Natural killer cell (primary cell): ENCODE results near the gene SLC35D1. TPM values are rescaled to one million over a fixed set of nuclear protein-coding genes. Genes with fewer than 3 reads are reported as not detected.

Experiments
- ATAC-seq, 3 donors: fragments of 150-1000 bp in 2 of 3; fragments of 200-7000 bp in 1 of 3; cut with Tn5 transposase; 1 replicate in 1 of 3; 2 replicates in 2 of 3; pipeline ENCODE4 v1.10.0; 2021; ENCODE audit warnings: mild to moderate bottlenecking in 2 of 3, moderate library complexity in 2 of 3
- DNase-seq, 2 donors: peaks; one replicate each; pipeline versions ENCODE4 v3.0.0 to v3.0.0-alpha.2; 2013 to 2021; ENCODE audit warnings: mixed read lengths in 1 of 2
- H3K27ac ChIP-seq: one replicate; pipeline ENCODE4 v1.5.1; 2013; ENCODE audit warnings: mild to moderate bottlenecking, low read length
- H3K27me3 ChIP-seq: one replicate; pipeline ENCODE4 v1.6.1; 2013; ENCODE audit warnings: low read length; ENCODE audit not compliant: control insufficient read depth, insufficient read depth
- H3K36me3 ChIP-seq: one replicate; pipeline ENCODE4 v1.6.1; 2013; ENCODE audit warnings: low read length; ENCODE audit not compliant: control insufficient read depth, insufficient read depth
- H3K4me1 ChIP-seq: one replicate; pipeline ENCODE4 v1.6.1; 2013; ENCODE audit warnings: low read length; ENCODE audit not compliant: control insufficient read depth, insufficient read depth
- H3K4me3 ChIP-seq: one replicate; pipeline ENCODE4 v1.5.1; 2013; ENCODE audit warnings: low read length
- H3K9me3 ChIP-seq: one replicate; pipeline ENCODE4 v1.6.1; 2013; ENCODE audit warnings: low read length; ENCODE audit not compliant: control insufficient read depth, insufficient read depth
- H3K27ac Mint-ChIP-seq, 2 donors: one replicate each; pipeline ENCODE4 v1.8.0; 2022; ENCODE audit warnings: mild to moderate bottlenecking in 2 of 2, mixed read lengths in 2 of 2, moderate library complexity in 1 of 2
- H3K27me3 Mint-ChIP-seq, 2 donors: one replicate each; pipeline ENCODE4 v1.8.0; 2022; ENCODE audit warnings: low read depth in 2 of 2, mixed read lengths in 2 of 2
- H3K36me3 Mint-ChIP-seq: one replicate; pipeline ENCODE4 v1.8.0; 2022; ENCODE audit warnings: mixed read lengths
- H3K4me1 Mint-ChIP-seq, 2 donors: one replicate each; pipeline ENCODE4 v1.8.0; 2022; ENCODE audit warnings: mixed read lengths in 2 of 2
- H3K4me3 Mint-ChIP-seq: one replicate; pipeline ENCODE4 v1.8.0; 2022; ENCODE audit warnings: mild to moderate bottlenecking, moderate library complexity, mixed read lengths
- H3K9me3 Mint-ChIP-seq, 2 donors: one replicate each; pipeline ENCODE4 v1.8.0; 2022; ENCODE audit warnings: mixed read lengths in 2 of 2
- CTCF ChIP-seq: fragments of 200-600 bp; IDR thresholded peaks from one replicate; pipeline ENCODE4 v1.8.0; 2022; ENCODE audit warnings: antibody characterized with exemption
- WGBS: methylation state at CpG from one replicate; pipeline ENCODE4 v1.1.7; 2013; ENCODE audit warnings: missing lambda C conversion rate; ENCODE audit not compliant: insufficient coverage; 5-methylcytosine and 5-hydroxymethylcytosine counted together
- intact Hi-C: fragments of 100-400 bp; cut with micrococcal nuclease; formaldehyde crosslinking; loops from one replicate; pipeline ENCODE4 v1.14.2; 2022
- total RNA-seq, 4 donors: library from RNA; stranded (reverse); fragments of 120-200 nt in 1 of 4; gene quantifications; one replicate each; pipeline versions ENCODE4 v1.2.3 to v1.2.4, GENCODE V29; 2013 to 2022

SLC35D1 gene
- total RNA-seq, 3 donors from 2014 or later (not counting 1 experiment from before 2014, with no cell fraction given) = 12.9 to 17.0 (median 16.1) TPM

DNA sequence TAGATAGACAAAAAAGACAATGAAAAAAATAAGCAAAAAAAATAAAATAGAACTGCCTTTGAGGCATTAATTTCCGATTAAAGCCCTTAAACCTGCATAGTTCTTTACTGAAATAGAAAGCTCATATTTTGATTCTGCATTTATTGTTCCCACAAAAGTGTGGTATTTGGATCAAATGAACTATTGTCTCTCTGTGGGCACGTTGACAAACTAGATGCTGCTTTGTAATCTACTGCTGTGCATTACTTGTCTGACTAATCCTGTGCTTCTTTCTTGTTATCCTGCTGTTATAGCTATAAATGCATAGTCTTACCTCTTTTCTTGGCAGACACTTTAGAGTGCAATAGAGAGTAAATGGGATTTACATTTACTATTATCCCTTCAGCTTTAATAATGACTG is 31.4 kb upstream of the SLC35D1 start:
- no peaks in the 10 kb centered on the region for H3K4me1 ChIP-seq
- no peaks in the 10 kb centered on the region for H3K36me3 ChIP-seq
- ATAC-seq (no peak), DNase-seq (no peak)
- H3K4me3 ChIP-seq = no peak overlapping the region
- Mint-ChIP-seq H3K4me3 (no peak overlapping the region), H3K36me3 (no peaks in the 10 kb centered on the region), H3K4me1 (no peaks in the 10 kb centered on the region), H3K9me3 (no peaks in the 10 kb centered on the region), H3K27me3 (peaks cover 0 to 3% of the 10 kb centered on the region in 2 donors), H3K27ac (no peak overlapping the region)
- WGBS = 0% methylated on average over 1 of the region's 2 CpGs
- intact Hi-C loops = no loop called here
- H3K27ac ChIP-seq = no peak overlapping the region
- H3K27me3 ChIP-seq = no peaks in the 10 kb centered on the region
- no peak for TF ChIP-seq CTCF
- no peaks in the 10 kb centered on the region for H3K9me3 ChIP-seq

DNA sequence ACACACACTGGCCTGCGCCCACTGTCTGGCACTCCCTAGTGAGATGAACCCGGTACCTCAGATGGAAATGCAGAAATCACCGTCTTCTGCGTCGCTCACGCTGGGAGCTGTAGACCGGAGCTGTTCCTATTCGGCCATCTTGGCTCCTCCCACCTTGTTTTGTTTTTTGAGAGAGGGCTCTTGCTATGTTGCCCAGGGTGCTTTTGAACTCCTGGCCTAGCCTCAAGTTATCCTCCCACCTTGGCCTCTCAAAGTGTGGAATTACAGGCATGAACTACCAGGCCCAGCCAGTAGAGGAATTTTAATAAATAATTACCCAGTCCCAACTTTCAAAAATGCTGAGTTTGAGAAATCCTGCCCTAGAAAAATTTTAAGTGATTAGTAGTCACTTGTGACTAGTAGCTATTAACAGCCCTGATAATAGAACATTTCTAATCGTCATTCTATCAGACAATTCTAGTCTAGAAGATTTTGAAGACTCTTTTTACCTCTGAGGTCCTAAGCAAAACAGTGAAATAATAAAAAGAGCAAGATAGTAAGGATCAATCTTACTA is 30.9 kb upstream of the SLC35D1 start:
- Mint-ChIP-seq H3K36me3 (no peaks in the 10 kb centered on the region), H3K4me1 (no peaks in the 10 kb centered on the region), H3K27ac (no peak overlapping the region), H3K27me3 (peaks cover 0 to 3% of the 10 kb centered on the region in 2 donors), H3K4me3 (no peak overlapping the region), H3K9me3 (no peaks in the 10 kb centered on the region)
- no peak for TF ChIP-seq CTCF
- WGBS = 100% methylated on average over 6 of the region's 9 CpGs
- no peaks in the 10 kb centered on the region for H3K27me3 ChIP-seq
- no peak for ATAC-seq
- no peaks in the 10 kb centered on the region for H3K9me3 ChIP-seq
- no peak overlapping the region for H3K27ac ChIP-seq
- H3K4me3 ChIP-seq = no peak overlapping the region
- H3K36me3 ChIP-seq = no peaks in the 10 kb centered on the region
- intact Hi-C loops = no loop called here
- DNase-seq = no peak
- no peaks in the 10 kb centered on the region for H3K4me1 ChIP-seq

DNA sequence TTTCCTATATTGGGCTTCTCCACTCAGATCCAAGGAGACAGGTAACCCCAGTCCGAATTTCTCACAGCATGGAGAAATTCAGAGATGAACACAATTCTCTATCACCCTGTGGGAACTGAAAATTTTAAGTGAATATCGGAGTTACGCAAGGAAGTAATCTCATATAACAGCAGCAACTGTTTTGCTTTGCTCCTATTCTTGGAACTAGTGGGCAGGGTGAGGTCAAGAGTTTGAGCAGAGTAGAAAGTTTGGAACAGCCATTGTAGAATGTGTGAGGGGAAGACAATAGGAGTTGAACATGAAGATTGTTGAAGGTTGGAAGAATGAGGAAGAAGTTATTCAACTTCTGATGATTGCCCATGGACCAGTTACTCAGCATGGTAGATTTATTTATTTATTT is 24.3 kb upstream of the SLC35D1 start:
- no peak overlapping the region for H3K27ac Mint-ChIP-seq
- peaks cover 0 to 2% of the 10 kb centered on the region in 2 donors for H3K27me3 Mint-ChIP-seq
- 100% methylated on average over 2 of the region's 3 CpGs for WGBS
- H3K4me1 ChIP-seq = no peaks in the 10 kb centered on the region
- H3K4me3 Mint-ChIP-seq = no peak overlapping the region
- H3K4me1 Mint-ChIP-seq = no peaks in the 10 kb centered on the region
- DNase-seq (no peak), ATAC-seq (no peak)
- H3K9me3 Mint-ChIP-seq = peaks cover 0 to 2% of the 10 kb centered on the region in 2 donors
- H3K27ac ChIP-seq = no peak overlapping the region
- no peaks in the 10 kb centered on the region for H3K36me3 Mint-ChIP-seq
- no peaks in the 10 kb centered on the region for H3K9me3 ChIP-seq
- no peaks in the 10 kb centered on the region for H3K27me3 ChIP-seq
- no peaks in the 10 kb centered on the region for H3K36me3 ChIP-seq
- H3K4me3 ChIP-seq = no peak overlapping the region
- intact Hi-C loops = no loop called here
- no peak for TF ChIP-seq CTCF

DNA sequence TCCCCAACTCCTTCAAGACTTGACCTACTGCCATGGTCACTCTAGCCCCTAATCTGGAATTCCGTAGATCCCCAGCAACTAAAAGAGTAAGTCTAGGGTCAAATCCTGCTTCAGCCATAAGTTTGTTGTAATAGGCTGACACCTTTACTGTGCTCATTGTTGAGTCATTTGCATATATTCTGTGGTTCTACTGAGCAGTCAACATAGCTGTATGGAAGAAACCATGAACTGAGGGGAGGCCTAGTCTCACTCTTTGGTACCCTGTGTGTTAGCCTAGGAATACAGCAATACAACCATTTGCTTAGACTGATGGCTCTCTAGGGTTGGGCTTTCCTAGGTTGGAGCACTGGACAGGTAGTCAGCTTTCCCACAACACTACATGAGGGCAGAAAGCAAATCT is 23.6 kb upstream of the SLC35D1 start:
- Histone ChIP-seq H3K9me3 (no peaks in the 10 kb centered on the region), H3K36me3 (no peaks in the 10 kb centered on the region), H3K4me3 (no peak overlapping the region), H3K27me3 (no peaks in the 10 kb centered on the region), H3K27ac (no peak overlapping the region), H3K4me1 (no peaks in the 10 kb centered on the region)
- ATAC-seq (no peak), DNase-seq (no peak)
- Mint-ChIP-seq H3K4me1 (no peaks in the 10 kb centered on the region), H3K4me3 (no peak overlapping the region), H3K9me3 (peaks cover 3 to 5% of the 10 kb centered on the region in 2 donors), H3K27ac (no peak overlapping the region), H3K36me3 (peaks cover 5% of the 10 kb centered on the region), H3K27me3 (peaks cover 0 to 9% of the 10 kb centered on the region in 2 donors)
- TF ChIP-seq CTCF = no peak
- 100% methylated on average over 1 of the region's 1 CpG for WGBS
- intact Hi-C loops = no loop called here
